Sigmoid colon (tissue), 7 donors: ENCODE measurements around the gene UST. TPM values are rescaled to one million over a fixed set of nuclear protein-coding genes. Genes with fewer than 3 reads are reported as not detected.

Experiments
- DNase-seq: peaks from one replicate; pipeline ENCODE4 v3.0.0-alpha.2; 2019
- H3K27ac ChIP-seq, 4 donors: fragments of 200-600 bp; sonication (generic); one replicate each; pipeline ENCODE4 v1.5.1; 2016 to 2019; ENCODE audit warnings: mild to moderate bottlenecking in 1 of 4
- H3K27me3 ChIP-seq, 3 donors: fragments of 200-600 bp; sonication (generic); one replicate each; pipeline ENCODE4 v1.5.1; 2019; ENCODE audit warnings: mild to moderate bottlenecking in 1 of 3
- H3K36me3 ChIP-seq, 4 donors: fragments of 200-600 bp; sonication (generic); one replicate each; pipeline ENCODE4 v1.5.1; 2016 to 2019
- H3K4me1 ChIP-seq, 4 donors: fragments of 200-600 bp; sonication (generic); one replicate each; pipeline ENCODE4 v1.5.1; 2017 to 2019
- H3K4me3 ChIP-seq, 4 donors: fragments of 200-600 bp; sonication (generic); one replicate each; pipeline ENCODE4 v1.5.1; 2017 to 2019; ENCODE audit warnings: mild to moderate bottlenecking in 2 of 4, moderate library complexity in 1 of 4
- H3K9me3 ChIP-seq, 4 donors: fragments of 200-600 bp in 3 of 4; sonication (generic) in 3 of 4; one replicate each; pipeline versions ENCODE4 v1.5.1 to v1.6.1; 2013 to 2019
- EP300 ChIP-seq, 4 donors: sonication (generic); formaldehyde crosslinking; IDR thresholded peaks; one replicate each; pipeline ENCODE4 v1.6.1; 2017; ENCODE audit warnings: antibody characterized with exemption in 4 of 4
- POLR2A ChIP-seq, 2 donors: fragments of 450-650 bp; IDR thresholded peaks; one replicate each; pipeline ENCODE4 v1.6.1; 2016; ENCODE audit warnings: antibody characterized with exemption in 2 of 2, mild to moderate bottlenecking in 2 of 2, moderate library complexity in 2 of 2
- POLR2AphosphoS5 ChIP-seq, 4 donors: sonication (generic); formaldehyde crosslinking; IDR thresholded peaks; one replicate each; pipeline ENCODE4 v1.6.1; 2017; ENCODE audit warnings: antibody characterized with exemption in 4 of 4
- WGBS, 2 donors: extraction: QIAGEN DNeasy Blood & Tissue Kit; methylation state at CpG; one replicate each; pipeline ENCODE4 v1.1.7; 2013; 5-methylcytosine and 5-hydroxymethylcytosine counted together
- intact Hi-C: fragments of 100-400 bp; cut with DNase I; formaldehyde crosslinking; loops from one replicate; pipeline ENCODE4 v1.15.1; 2023
- polyA plus RNA-seq, 3 donors: library from polyadenylated mRNA; stranded (reverse); fragments of 200-250 nt; gene quantifications; one replicate each; pipeline ENCODE4 v1.2.3, GENCODE V29; 2013
- total RNA-seq, 4 donors: library from RNA; depleted of rRNA; stranded (reverse); fragments of >200 nt; gene quantifications; one replicate each; pipeline ENCODE4 v1.1.0, GENCODE V29; 2016
- TF ChIP-seq, protein P1 (sequence below), 4 experiments: fragments of 450-650 bp in 3 of 4; fragments of 200-600 bp in 1 of 4; IDR thresholded peaks; one replicate each; pipeline ENCODE4 v1.5.1; 2016 to 2019; ENCODE audit warnings: antibody characterized with exemption in 4 of 4, mild to moderate bottlenecking in 3 of 4, moderate library complexity in 2 of 4
- donor health status: healthy with polysubstance abuse.
- donor health status: Bipolar disorder and iron deficiency.
- donor health status: healthy.

The UST gene
- total and polyA plus RNA-seq, 7 donors: 0.46 to 35.2 (median 21.8) TPM

DNA sequence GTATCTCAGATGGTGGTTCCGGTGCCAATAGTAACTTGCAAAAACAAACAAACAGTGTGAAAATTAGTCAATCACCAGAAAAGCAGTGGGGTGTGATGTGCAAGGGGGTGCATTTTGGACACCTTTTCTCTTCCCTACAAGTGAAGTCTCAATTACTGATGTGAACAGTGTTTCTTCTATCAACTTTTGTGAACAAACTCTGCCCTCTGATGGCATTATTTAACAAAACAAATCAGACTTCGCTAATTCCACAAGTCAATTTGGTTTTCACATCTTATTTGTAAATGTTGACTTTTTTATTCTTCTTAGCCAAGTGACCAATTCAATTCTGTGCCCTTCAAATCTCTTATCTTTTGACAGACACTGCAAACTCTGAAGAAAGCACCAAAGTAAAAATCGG, 212.2 kb downstream of the UST start:
- WGBS, 2 donors: 80 to 82% methylated on average over 3 of the region's 3 CpGs
- no peaks in the 10 kb centered on the region for H3K9me3 ChIP-seq
- intact Hi-C loops: no loop called here
- TF ChIP-seq POLR2AphosphoS5 (IDR thresholded peaks at IDR 0.05) (no peak), POLR2A (IDR thresholded peaks at IDR 0.05) (no peak), EP300 (IDR thresholded peaks at IDR 0.05) (no peak)
- TF ChIP-seq, protein P1, sequence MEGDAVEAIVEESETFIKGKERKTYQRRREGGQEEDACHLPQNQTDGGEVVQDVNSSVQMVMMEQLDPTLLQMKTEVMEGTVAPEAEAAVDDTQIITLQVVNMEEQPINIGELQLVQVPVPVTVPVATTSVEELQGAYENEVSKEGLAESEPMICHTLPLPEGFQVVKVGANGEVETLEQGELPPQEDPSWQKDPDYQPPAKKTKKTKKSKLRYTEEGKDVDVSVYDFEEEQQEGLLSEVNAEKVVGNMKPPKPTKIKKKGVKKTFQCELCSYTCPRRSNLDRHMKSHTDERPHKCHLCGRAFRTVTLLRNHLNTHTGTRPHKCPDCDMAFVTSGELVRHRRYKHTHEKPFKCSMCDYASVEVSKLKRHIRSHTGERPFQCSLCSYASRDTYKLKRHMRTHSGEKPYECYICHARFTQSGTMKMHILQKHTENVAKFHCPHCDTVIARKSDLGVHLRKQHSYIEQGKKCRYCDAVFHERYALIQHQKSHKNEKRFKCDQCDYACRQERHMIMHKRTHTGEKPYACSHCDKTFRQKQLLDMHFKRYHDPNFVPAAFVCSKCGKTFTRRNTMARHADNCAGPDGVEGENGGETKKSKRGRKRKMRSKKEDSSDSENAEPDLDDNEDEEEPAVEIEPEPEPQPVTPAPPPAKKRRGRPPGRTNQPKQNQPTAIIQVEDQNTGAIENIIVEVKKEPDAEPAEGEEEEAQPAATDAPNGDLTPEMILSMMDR (IDR thresholded peaks at IDR 0.05): no peak
- no peaks in the 10 kb centered on the region for H3K36me3 ChIP-seq
- H3K27me3 ChIP-seq: no peaks in the 10 kb centered on the region
- H3K4me3 ChIP-seq: no peak overlapping the region
- no peak for DNase-seq
- no peaks in the 10 kb centered on the region for H3K4me1 ChIP-seq
- no peak overlapping the region for H3K27ac ChIP-seq

DNA sequence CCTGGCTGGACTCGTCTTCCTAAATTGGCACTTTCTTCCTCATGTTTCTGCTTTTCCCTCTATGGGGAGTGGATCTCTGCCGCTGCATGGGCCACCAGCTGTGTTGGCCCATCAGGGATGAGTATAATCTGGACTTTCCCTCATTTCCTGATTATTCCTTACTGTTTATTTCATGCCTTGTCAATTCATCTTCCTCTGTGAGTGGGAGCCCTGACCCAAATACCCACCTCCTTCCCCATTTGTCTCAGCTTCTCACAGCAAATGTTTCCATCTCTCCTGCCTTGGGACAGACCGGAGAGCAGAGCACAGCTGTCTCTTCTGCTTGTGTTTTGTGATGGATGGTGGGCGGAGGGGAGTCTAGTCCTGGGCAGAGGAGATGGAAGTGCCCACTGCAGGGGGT, 212.7 kb downstream of the UST start:
- H3K36me3 ChIP-seq: no peaks in the 10 kb centered on the region
- H3K4me1 ChIP-seq: no peaks in the 10 kb centered on the region
- WGBS, 2 donors: 84 to 87% methylated on average over 4 of the region's 4 CpGs
- no peak overlapping the region for H3K27ac ChIP-seq
- intact Hi-C loops: no loop called here
- no peaks in the 10 kb centered on the region for H3K9me3 ChIP-seq
- H3K4me3 ChIP-seq: no peak overlapping the region
- no peak for DNase-seq
- H3K27me3 ChIP-seq: no peaks in the 10 kb centered on the region
- TF ChIP-seq POLR2A (IDR thresholded peaks at IDR 0.05): no peak
- no peak for TF ChIP-seq EP300 (IDR thresholded peaks at IDR 0.05)

DNA sequence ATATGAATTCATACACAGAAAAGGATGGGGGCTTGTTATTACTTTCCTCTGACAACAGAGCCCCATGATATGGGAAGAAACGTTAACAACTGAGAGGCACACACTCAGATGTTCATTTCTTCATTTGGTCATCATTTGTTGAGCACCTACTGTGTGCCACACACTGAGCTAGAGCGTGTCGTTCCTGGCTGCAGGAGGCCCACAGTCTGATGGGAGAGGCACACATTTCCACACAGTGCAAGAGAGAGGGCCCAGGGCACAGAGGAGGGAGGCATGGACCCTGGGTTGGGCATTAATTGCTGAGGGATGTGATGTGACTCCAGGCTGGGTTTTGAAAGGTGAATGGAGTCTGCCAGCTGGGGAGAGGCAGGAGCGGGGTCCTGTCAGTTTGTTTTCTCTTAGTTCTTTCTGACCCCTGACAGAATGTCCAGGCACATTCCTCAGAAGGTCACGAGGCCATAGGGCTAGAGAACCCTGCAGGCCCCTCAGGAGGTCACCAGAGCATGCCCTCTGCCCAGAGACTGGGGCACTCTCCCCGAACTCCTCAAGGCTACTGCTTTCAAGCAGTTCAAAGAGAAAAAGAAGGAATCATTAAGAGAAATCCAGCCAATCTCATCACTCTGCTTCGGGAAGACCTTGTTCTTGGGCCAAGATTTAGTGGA, 216.2 kb downstream of the UST start:
- Histone ChIP-seq H3K9me3 (no peaks in the 10 kb centered on the region), H3K4me1 (peaks cover 0 to 13% (median 11%) of the 10 kb centered on the region in 4 donors), H3K27me3 (no peaks in the 10 kb centered on the region), H3K36me3 (no peaks in the 10 kb centered on the region), H3K4me3 (no peak overlapping the region), H3K27ac (no peak overlapping the region)
- no peak for DNase-seq
- intact Hi-C loops: no loop called here
- WGBS, 2 donors: 89 to 90% methylated on average over 7 of the region's 7 CpGs
- TF ChIP-seq POLR2A (IDR thresholded peaks at IDR 0.05) (no peak), POLR2AphosphoS5 (IDR thresholded peaks at IDR 0.05) (no peak), EP300 (IDR thresholded peaks at IDR 0.05) (no peak)
- TF ChIP-seq, protein P1 (IDR thresholded peaks at IDR 0.05): no peak

DNA sequence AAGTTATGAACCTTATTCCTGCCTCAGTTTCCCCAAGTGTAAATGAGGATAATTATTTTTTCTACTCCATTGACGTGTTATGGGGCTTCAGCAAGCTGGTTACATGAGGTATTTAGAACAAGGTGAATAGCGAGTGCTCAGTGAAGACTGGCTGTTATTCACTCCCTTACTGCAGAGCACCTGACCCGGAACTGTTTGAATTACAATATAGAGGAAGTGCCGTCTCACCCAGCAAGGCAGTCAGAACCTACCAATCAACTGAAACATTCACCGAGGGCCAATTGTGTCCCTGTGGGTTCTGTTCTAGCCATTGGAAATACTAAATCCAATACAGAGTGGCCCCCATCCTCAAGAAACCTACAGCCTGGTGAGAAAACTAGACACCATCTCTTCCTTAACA, 216.9 kb downstream of the UST start:
- Histone ChIP-seq H3K9me3 (no peaks in the 10 kb centered on the region), H3K4me3 (no peak overlapping the region), H3K4me1 (peaks cover 0 to 21% (median 18%) of the 10 kb centered on the region in 4 donors), H3K27ac (no peak overlapping the region), H3K36me3 (no peaks in the 10 kb centered on the region), H3K27me3 (no peaks in the 10 kb centered on the region)
- TF ChIP-seq POLR2A (IDR thresholded peaks at IDR 0.05) (no peak), EP300 (IDR thresholded peaks at IDR 0.05) (no peak), POLR2AphosphoS5 (IDR thresholded peaks at IDR 0.05) (no peak)
- TF ChIP-seq, protein P1 (IDR thresholded peaks at IDR 0.05): no peak
- intact Hi-C loops: no loop called here
- WGBS, 2 donors: 93 to 94% methylated on average over 5 of the region's 5 CpGs
- DNase-seq: no peak

DNA sequence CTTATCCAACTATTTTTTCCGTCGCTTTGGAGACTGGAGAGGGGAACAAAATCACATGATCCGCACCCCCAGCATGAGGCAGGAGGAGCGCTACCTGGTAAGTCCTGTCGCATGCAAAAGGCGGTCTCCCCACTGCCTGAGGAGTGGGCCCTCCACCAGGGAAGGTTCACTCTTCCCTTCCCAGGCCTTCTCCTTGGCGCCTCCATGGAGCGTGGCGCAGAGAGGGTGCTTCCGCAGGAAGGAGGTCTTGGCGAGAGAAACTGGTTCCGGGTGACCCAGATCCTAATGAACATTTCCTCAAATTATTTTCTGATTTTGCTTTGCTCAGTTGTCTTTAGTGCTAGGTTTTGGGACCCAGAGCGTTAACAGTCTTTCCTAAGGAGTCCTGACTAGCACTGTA, 217.6 kb downstream of the UST start:
- no peak for TF ChIP-seq EP300 (IDR thresholded peaks at IDR 0.05)
- no peak for TF ChIP-seq POLR2AphosphoS5 (IDR thresholded peaks at IDR 0.05)
- TF ChIP-seq, protein P1 (IDR thresholded peaks at IDR 0.05): no peak
- TF ChIP-seq POLR2A (IDR thresholded peaks at IDR 0.05): no peak
- H3K36me3 ChIP-seq: no peaks in the 10 kb centered on the region
- DNase-seq: no peak
- 97 to 98% methylated on average over 13 of the region's 13 CpGs for WGBS, 2 donors
- H3K27me3 ChIP-seq: no peaks in the 10 kb centered on the region
- intact Hi-C loops: no loop called here
- H3K27ac ChIP-seq: no peak overlapping the region
- H3K4me1 ChIP-seq: peaks cover 0 to 28% (median 25%) of the 10 kb centered on the region in 4 donors
- H3K9me3 ChIP-seq: no peaks in the 10 kb centered on the region
- H3K4me3 ChIP-seq: no peak overlapping the region
